Right hindlimb (tissue), 1 donor: ENCODE measurements around the gene POU2F2.

Source experiments
- DNase-seq: peaks from one replicate; pipeline ENCODE4 v3.0.0-alpha.2; 2018

Gene POU2F2

DNA sequence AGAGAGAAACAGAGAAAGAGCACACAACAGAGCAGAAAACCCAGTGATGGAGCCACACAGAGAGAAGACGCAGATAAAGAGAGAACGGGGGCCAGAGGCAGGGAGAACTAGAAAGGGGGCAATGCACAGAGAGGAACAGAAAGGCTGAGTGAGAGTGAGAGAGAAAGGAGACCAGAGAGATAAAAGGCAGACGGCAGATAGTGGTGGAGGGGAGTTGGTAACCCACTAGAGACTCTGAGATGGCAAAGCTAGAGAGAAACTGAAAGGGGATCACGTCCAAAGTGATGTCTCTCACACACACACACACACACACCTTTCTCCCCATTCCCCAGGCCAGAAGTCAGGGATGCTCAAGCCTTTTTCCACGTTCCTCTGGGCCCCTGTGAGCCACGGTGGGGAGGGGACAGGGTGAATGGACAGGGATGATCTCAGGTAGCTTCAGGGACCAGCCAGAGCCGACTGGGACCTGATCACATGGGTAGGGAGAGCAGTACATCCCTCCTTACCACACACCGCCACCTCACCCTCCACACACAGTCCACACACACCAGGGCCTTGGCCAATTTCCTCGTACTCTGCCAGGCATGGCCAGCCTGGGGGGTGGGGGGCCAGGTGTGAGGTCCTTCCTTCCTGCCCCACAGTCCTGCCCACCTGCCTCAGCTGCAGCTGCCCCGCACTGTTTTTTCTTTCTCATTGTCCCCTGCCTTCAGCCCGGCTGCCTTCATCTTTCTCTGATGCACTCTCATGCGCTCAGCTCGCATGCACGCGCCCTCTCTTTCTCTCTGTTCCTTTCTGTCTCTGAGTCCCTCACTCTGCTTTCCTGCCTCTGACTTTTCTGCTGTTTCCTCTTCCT, 22.5 kb upstream of the POU2F2 start:
- no peak for DNase-seq

DNA sequence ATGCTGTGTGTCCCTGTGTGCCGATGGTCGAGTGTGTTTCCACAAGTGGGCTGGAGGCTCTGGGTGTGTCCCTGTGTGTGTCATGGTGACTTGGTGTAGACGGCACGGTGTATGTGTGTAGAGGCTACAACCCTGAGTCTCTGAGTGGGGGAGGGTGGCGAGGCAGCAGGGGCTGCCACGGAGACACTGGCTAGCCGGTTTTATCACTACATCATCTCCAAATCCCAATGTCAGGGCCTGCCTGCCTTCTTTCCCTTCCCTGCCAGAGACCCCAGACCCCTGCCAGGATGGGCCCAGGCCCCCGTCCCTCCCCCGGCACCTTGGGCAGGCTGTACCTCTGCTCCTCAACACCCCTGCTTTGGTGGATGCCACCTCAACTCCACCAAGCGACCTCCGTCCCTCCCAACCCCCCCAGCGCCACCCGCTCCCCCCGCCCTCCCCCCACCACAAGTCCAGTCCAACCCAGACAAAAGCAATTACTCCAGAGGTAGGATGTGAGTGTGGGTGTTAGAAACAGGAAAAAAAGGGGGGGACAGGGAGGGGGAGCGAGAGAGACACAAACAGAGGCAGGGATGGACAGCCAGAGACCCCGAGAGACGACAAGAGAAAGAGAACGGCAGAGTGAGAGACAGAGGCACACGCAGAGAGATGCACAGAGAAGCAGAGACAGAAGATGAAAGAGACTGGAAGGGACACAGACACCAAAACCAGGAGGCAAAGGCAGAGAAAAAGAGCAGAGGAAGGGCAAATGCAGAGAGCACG, 21.6 kb upstream of the POU2F2 start:
- DNase-seq, result no peak

DNA sequence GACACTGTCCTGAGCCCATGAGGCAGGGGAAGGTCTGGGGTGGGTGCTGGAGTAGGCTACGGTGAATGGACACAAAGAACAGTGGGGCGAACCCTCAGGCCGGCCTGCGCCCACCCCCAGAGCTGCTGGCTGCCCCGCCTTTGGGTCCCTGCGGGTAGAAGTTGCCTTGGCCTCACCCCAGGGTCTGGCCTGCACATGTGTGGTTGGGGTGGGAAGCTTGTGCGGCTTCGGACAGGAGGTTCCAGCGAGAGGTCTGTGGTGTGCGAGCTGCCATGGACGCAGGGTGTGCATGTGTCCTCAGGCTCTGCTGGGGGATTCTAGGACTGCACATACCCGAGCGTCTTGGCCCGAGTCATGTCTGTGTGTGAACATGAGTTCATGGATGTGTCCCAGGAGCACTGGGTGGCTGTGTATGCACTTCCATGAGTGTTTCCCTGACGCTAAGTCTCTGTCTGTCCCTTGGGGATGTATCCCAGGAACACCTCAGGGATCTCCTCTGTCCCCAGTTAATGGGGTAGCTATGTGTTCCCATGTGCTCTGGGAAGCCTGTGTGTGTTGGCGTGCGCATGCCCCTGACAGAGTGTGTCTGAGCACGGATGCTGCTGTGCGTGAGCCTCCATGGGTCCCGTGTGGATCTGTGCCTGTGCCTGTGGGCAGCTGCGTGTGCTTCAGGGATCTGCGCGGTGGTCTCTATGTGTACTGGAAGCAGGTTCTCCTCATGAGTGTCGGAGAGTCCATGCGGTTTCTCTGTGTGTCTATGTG, 20.8 kb upstream of the POU2F2 start:
- no peak for DNase-seq

DNA sequence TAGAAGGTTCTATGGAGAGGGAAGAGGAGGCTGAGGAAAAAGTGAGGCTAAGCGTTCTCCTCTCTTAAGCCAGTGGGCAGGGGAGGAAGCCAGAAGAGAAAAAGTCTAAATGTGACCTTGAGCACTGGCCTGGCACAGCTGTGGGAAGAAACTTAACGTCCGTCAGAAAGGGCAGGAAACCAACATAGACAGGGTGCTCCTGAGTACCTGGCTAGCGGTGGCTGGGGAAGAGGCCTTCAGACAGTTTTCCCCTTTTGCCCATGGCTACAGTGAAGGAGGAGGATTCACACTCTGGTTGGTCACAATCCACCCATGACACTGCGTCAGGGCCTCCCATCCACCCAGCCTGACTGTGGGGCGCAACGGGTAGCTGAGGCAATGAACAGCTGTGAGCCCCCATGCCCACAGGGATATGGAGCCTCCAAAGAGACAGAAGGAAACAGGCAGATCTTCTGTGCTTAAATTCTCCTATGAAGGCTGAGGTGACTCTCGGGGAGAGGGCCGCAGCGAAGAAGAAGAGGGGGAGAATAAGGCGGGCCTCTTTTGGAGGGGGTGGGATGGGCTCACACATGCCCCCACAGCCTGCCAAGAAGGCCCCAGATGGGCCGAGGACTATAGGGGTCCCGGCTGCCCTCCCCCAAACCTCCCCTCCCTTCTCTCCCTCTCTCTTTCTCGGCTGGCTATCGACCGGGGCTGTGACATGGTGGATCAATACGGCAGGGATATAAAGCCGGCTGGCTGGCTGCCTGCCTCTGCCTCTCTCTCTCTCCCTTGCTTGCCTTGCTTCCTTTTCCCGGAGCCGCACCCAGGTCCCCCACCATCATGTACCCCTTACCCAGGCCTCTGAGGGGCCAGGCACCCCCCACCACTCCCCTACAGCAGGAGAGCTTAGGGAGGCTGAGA, 19.8 kb upstream of the POU2F2 start:
- DNase-seq, result no peak

- DNase-seq, result no peak
These were observed 18.7 kb upstream of the POU2F2 start for GRCh38 chr19:42150911-42151361.

DNA sequence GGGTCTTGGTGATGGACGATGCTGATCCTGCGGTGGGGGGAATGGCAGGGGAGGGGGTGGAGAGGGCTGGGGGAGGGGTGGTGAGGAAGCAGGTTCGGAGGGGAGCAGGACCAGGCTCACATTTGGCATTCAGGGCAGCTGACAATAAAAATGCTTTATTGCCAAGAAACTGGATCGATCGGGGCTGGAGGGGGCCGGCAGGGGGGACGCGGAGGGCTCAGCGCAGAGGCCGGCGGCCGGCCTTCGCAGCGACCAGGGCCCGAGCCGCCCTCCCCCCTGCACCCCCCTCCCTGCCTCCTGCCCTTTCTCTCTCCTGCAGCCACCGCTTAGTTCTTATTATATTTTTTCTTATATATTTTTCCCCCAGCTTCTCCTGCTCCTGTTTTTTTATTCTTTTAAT, 18.1 kb upstream of the POU2F2 start:
- DNase-seq, result no peak

GRCh38 chr19:42149447-42150202, 17.4 kb upstream of the POU2F2 start:
- DNase-seq, result no peak

DNA sequence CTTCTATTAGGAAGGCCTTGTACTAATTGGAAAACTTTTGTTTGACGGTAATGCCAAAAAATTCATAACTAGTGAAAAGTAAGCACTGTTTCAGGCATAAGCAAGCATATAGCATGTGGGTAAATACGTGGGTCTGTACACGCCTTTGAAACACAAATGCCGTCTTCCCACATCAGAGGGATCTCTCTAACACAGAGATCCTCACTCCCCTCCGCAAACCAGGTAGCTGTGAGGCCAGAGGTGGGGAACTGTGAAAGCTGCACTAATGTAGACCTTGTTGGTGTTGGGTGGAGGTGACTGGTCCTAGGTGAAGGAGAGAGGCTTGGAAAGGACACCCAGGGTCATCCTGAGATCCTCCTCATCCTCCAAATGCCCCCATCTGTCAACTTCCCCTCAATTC, 16.0 kb upstream of the POU2F2 start:
- DNase-seq, result no peak

- no peak for DNase-seq
These were observed 11.3 kb upstream of the POU2F2 start for GRCh38 chr19:42143341-42144234.

DNA sequence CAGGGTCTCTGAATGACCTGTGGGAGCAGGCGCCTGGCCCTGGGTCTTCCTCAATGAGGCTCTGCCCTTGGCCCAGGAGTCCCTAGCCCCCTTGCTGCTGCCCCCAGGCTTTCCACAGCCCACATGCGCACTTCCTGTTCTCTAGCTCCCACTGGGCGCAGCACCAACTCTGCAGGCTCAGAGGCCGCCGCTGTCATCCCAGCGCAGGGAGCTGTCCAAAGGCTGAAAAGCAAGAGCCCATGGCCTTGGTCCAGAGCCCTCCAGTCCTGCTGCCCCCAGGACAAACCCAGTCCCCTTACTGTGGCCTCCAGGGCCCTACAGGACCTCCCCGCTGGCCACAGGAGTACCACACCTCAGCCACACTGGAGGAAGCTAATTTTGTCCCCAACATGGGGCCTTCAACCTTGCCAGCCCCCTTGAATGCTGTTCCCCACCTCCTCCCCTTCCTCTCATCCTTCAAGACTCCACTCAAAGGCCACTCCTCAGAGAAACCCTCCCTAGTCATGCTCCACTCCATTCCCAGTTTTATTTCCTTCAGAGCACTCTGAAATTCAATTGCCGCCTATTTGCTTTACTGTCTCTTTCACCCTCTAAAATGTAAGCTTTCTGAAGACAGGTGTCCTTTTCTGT, 8.0 kb upstream of the POU2F2 start:
- DNase-seq, result peak; percentile 84

- DNase-seq, result no peak
These were observed 2.4 kb upstream of the POU2F2 start for GRCh38 chr19:42134535-42135070.

DNA sequence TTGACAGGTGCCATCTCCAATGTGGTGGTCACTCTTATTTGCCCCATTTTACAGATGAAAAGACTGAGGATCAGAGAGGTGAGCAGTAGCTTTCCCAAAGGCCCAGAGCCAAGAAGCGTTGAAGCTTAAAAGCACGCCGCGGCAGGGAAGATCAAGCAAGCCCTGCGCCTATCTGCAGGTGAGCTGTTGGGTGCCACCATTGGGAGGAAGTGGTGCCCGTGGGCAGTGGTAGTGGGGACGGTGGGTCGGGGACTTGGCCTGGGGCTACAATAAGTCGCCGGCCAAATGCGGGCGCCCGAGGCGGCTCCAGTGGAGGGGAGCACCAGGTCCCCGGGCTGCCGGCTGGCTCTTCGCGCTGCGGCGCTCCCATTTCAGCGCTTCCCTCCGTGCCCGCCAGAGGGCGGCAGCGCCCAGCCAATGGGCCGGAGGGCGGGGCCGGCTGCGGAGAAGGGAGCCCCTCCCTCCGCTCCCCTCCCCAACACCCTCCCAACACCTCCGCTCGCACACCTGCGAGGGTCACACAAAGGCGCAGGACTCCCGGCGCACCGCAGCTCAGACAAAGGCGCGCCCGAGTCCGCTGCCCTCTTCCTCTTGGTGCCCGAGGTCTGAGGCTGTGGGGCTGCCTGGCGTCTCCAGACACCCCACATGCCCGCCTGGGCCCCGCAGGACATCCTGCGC, 744 bp upstream of the POU2F2 start:
- peak; percentile 68 for DNase-seq

DNA sequence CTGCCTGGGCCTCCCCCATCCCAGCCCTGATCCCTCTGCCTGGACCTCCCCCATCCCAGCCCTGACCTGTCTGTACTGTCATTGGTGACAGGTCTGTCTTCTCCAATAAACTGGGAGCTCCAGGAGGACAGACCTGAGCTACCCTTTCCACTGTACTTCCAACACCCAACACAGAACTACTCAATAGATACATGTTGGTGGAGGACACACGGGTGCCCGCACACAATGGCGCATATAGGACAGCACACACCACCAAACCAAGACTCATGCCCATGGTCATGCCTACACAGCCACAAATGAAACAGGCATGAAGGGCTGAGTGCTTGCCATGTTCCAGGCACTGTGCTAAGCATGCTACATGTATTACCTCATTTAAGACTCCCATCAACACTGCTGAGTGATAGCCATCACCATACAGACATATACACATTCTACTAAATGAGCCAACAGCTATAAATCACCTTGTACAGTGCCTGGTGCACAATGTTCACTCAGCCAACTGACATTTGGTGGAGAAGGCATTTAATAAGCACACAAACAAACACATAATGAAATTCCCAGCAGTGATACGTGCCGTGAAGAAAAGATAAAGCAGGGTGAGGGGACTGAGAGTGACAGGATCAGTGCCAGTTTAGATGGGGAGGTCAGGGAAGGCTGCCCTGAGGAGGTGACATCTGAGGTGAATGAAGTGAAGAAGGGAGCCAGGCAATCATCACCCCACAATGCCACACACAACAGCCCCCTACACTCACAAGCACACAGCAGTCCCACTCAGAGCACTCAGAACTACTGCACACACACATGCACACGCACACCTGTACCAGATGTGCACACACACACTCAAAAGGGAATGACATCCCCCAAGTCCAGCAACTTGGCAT, 857 bp downstream of the POU2F2 start:
- DNase-seq, result no peak

- no peak for DNase-seq
These were observed 2.0 kb downstream of the POU2F2 start for GRCh38 chr19:42130254-42130573.

DNA sequence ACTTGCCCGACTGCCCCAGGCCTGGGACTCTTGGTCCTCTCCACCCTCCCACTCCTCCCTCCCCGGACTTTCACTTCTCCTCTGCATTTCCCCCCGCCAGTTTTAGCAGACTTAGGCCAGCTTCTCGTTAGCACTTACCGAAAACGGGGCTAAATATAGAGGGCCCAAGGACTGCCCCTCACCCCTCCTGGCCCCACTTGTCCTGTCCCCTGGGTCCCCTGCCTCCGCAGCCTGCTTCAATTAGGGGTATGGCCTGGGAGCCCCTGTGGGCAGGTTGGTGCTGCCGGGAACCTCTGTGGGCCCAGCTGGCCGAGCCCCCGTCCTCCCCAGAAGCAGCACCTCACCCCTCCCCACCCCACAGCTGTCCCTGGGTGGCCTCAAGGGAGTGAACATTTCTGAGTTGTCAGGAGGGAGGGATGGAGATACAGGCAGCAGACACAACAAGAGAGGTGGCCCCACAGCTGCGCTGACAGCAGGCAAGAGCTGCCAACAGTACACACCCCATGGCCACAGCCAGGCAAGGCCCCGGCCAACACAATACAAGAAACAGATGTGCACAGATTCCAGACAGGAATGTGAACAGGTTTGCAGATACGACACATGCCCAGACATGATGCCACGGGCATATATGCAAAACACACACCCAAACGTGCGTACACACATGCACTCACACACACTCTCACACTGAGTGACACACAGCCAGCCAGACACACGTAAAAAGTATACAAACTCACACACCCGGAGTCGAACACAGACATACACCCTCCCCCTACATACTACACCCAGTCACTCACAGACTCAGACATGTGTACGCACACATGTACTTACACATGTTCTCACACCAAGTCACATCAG, 2.6 kb downstream of the POU2F2 start:
- DNase-seq, result peak; percentile 75

- no peak for DNase-seq
These were observed 5.7 kb downstream of the POU2F2 start for GRCh38 chr19:42126574-42126973.

DNA sequence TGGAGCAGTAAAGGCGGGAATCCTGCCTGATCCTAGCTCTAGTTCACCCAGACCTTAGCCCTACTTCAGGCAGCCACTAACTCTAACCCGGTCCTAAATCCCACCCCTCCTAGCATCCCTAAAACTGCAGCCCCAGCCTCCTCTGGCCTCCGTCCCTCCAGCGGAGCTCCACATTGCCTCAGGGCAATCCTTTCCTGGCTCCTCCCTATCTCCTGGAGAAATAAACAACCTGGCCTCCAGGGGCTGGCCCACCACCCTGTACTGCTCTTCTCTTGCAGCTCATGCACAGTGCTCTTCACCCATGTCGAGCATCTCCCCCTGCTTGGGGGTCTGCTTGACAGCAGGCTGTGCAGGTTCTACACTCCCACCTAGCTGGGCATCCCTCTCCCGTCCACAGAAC, 6.7 kb downstream of the POU2F2 start:
- no peak for DNase-seq
